Ishikawa (cell line): Measurements from ENCODE around the gene EFHC2.

Experiments
- CEBPB ChIP-seq: IDR thresholded peaks from 2 replicates; pipeline ENCODE4 v1.6.1; 2012
- CREB1 ChIP-seq: IDR thresholded peaks from 2 replicates; pipeline ENCODE4 v1.6.1; 2012; ENCODE audit warnings: low read depth
- EGR1 ChIP-seq: IDR thresholded peaks from 2 replicates; pipeline ENCODE4 v1.6.1; 2012
- EP300 ChIP-seq: IDR thresholded peaks from 2 replicates; pipeline ENCODE4 v1.6.1; 2012; ENCODE audit warnings: borderline replicate concordance
- FOXM1 ChIP-seq: IDR thresholded peaks from 2 replicates; pipeline ENCODE4 v1.6.1; 2012; ENCODE audit warnings: low read depth, borderline replicate concordance
- MAX ChIP-seq: IDR thresholded peaks from 2 replicates; pipeline ENCODE4 v1.6.1; 2012
- NFIC ChIP-seq: IDR thresholded peaks from 2 replicates; pipeline ENCODE4 v1.6.1; 2012
- RAD21 ChIP-seq: IDR thresholded peaks from 2 replicates; pipeline ENCODE4 v1.6.1; 2012; ENCODE audit warnings: low read depth
- REST ChIP-seq: IDR thresholded peaks from 2 replicates; pipeline ENCODE4 v1.6.1; 2012; ENCODE audit warnings: low read depth, mild to moderate bottlenecking
- TAF1 ChIP-seq: IDR thresholded peaks from 2 replicates; pipeline ENCODE4 v1.6.1; 2012; ENCODE audit warnings: low read depth, mild to moderate bottlenecking
- TCF12 ChIP-seq: IDR thresholded peaks from 2 replicates; pipeline ENCODE4 v1.6.1; 2012; ENCODE audit warnings: low read depth
- TEAD4 ChIP-seq: IDR thresholded peaks from 2 replicates; pipeline ENCODE4 v1.6.1; 2012
- USF1 ChIP-seq: IDR thresholded peaks from 2 replicates; pipeline ENCODE4 v1.6.1; 2012
- YY1 ChIP-seq: IDR thresholded peaks from 2 replicates; pipeline ENCODE4 v1.6.1; 2012; ENCODE audit warnings: low read depth
- ZBTB7A ChIP-seq: IDR thresholded peaks from 2 replicates; pipeline ENCODE4 v1.6.1; 2012; ENCODE audit warnings: low read depth

EFHC2 gene

GRCh38 chrX:44203791-44204190, 139.7 kb downstream of the EFHC2 start:
- TF ChIP-seq RAD21 (peak; percentile 49), ZBTB7A (no peak), CEBPB (no peak)

- TF ChIP-seq FOXM1: no peak
- no peak for TF ChIP-seq EGR1
- no peak for TF ChIP-seq CREB1
- TF ChIP-seq USF1: no peak
- TF ChIP-seq MAX: no peak
- TF ChIP-seq NFIC: no peak
- TF ChIP-seq TEAD4: no peak
- no peak for TF ChIP-seq EP300
- TF ChIP-seq RAD21: no peak
- no peak for TF ChIP-seq TAF1
Observed at GRCh38 chrX:44202596-44202995, 140.9 kb downstream of the EFHC2 start.

- TF ChIP-seq ZBTB7A (no peak), YY1 (no peak), CREB1 (no peak)
Observed at GRCh38 chrX:44189116-44189515, 154.4 kb downstream of the EFHC2 start.

GRCh38 chrX:44187915-44188314, 155.6 kb downstream of the EFHC2 start:
- peak; percentile 60 for TF ChIP-seq TEAD4

GRCh38 chrX:44183329-44183728, 160.1 kb downstream of the EFHC2 start:
- no peak for TF ChIP-seq NFIC
- no peak for TF ChIP-seq CREB1
- no peak for TF ChIP-seq USF1
- TF ChIP-seq FOXM1: no peak
- TF ChIP-seq REST: no peak
- no peak for TF ChIP-seq EGR1
- TF ChIP-seq YY1: no peak
- TF ChIP-seq TCF12: no peak
- TF ChIP-seq TEAD4: no peak
- no peak for TF ChIP-seq EP300
- TF ChIP-seq TAF1: no peak
- no peak for TF ChIP-seq RAD21
- TF ChIP-seq CEBPB: no peak
- TF ChIP-seq MAX: no peak
- no peak for TF ChIP-seq ZBTB7A

GRCh38 chrX:44178274-44179053, 165.0 kb downstream of the EFHC2 start:
- TF ChIP-seq EP300 (no peak), USF1 (no peak), YY1 (no peak), ZBTB7A (no peak), TAF1 (no peak), FOXM1 (no peak), RAD21 (no peak), REST (no peak), TEAD4 (no peak), EGR1 (no peak), NFIC (no peak), TCF12 (no peak), CEBPB (no peak), CREB1 (no peak), MAX (no peak)
